Measurements from ENCODE around the gene CRISP2. TPM values are rescaled to one million over a fixed set of nuclear protein-coding genes. Genes with fewer than 3 reads are reported as not detected.

CRISP2 gene
- total and polyA plus RNA-seq, 2 experiments from 2014 or later = 0.63 to 1.2 TPM

GRCh38 chr6:49645139-49645538 lies 68.2 kb downstream of the CRISP2 start:
- ATAC-seq = no peak
- H3K36me3 ChIP-seq (ENCODE audit: insufficient read depth) = no peaks in the 10 kb centered on the region
- H3K36me3 Mint-ChIP-seq (ENCODE audit: low read depth) = no peaks in the 10 kb centered on the region
- no peaks in the 10 kb centered on the region for H3K9me2 ChIP-seq (ENCODE audit: insufficient read depth)
- H3K4me1 Mint-ChIP-seq = no peaks in the 10 kb centered on the region
- TF ChIP-seq, protein P1, sequence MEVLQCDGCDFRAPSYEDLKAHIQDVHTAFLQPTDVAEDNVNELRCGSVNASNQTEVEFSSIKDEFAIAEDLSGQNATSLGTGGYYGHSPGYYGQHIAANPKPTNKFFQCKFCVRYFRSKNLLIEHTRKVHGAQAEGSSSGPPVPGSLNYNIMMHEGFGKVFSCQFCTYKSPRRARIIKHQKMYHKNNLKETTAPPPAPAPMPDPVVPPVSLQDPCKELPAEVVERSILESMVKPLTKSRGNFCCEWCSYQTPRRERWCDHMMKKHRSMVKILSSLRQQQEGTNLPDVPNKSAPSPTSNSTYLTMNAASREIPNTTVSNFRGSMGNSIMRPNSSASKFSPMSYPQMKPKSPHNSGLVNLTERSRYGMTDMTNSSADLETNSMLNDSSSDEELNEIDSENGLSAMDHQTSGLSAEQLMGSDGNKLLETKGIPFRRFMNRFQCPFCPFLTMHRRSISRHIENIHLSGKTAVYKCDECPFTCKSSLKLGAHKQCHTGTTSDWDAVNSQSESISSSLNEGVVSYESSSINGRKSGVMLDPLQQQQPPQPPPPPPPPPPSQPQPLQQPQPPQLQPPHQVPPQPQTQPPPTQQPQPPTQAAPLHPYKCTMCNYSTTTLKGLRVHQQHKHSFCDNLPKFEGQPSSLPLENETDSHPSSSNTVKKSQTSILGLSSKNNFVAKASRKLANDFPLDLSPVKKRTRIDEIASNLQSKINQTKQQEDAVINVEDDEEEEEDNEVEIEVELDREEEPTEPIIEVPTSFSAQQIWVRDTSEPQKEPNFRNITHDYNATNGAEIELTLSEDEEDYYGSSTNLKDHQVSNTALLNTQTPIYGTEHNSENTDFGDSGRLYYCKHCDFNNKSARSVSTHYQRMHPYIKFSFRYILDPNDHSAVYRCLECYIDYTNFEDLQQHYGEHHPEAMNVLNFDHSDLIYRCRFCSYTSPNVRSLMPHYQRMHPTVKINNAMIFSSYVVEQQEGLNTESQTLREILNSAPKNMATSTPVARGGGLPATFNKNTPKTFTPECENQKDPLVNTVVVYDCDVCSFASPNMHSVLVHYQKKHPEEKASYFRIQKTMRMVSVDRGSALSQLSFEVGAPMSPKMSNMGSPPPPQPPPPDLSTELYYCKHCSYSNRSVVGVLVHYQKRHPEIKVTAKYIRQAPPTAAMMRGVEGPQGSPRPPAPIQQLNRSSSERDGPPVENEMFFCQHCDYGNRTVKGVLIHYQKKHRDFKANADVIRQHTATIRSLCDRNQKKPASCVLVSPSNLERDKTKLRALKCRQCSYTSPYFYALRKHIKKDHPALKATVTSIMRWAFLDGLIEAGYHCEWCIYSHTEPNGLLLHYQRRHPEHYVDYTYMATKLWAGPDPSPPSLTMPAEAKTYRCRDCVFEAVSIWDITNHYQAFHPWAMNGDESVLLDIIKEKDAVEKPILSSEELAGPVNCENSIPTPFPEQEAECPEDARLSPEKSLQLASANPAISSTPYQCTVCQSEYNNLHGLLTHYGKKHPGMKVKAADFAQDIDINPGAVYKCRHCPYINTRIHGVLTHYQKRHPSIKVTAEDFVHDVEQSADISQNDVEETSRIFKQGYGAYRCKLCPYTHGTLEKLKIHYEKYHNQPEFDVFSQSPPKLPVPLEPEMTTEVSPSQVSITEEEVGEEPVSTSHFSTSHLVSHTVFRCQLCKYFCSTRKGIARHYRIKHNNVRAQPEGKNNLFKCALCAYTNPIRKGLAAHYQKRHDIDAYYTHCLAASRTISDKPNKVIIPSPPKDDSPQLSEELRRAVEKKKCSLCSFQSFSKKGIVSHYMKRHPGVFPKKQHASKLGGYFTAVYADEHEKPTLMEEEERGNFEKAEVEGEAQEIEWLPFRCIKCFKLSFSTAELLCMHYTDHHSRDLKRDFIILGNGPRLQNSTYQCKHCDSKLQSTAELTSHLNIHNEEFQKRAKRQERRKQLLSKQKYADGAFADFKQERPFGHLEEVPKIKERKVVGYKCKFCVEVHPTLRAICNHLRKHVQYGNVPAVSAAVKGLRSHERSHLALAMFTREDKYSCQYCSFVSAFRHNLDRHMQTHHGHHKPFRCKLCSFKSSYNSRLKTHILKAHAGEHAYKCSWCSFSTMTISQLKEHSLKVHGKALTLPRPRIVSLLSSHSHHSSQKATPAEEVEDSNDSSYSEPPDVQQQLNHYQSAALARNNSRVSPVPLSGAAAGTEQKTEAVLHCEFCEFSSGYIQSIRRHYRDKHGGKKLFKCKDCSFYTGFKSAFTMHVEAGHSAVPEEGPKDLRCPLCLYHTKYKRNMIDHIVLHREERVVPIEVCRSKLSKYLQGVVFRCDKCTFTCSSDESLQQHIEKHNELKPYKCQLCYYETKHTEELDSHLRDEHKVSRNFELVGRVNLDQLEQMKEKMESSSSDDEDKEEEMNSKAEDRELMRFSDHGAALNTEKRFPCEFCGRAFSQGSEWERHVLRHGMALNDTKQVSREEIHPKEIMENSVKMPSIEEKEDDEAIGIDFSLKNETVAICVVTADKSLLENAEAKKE (CRISPR knock-in tag; IDR thresholded peaks at IDR 0.05) = no peak
- TF ChIP-seq STAT1 (IDR thresholded peaks at IDR 0.05; ENCODE audit: unreplicated experiment) = no peak
- TF ChIP-seq, protein P2, sequence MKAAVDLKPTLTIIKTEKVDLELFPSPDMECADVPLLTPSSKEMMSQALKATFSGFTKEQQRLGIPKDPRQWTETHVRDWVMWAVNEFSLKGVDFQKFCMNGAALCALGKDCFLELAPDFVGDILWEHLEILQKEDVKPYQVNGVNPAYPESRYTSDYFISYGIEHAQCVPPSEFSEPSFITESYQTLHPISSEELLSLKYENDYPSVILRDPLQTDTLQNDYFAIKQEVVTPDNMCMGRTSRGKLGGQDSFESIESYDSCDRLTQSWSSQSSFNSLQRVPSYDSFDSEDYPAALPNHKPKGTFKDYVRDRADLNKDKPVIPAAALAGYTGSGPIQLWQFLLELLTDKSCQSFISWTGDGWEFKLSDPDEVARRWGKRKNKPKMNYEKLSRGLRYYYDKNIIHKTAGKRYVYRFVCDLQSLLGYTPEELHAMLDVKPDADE (IDR thresholded peaks at IDR 0.05) = no peak
- no peak for TF ChIP-seq EZH2 (IDR thresholded peaks at IDR 0.05; ENCODE audit: low read depth, unreplicated experiment)
- no peak for TF ChIP-seq NANOG (IDR thresholded peaks at IDR 0.05; ENCODE audit: borderline replicate concordance)
- no peak for TF ChIP-seq ZNF114 (CRISPR knock-in tag; IDR thresholded peaks at IDR 0.05)
- no peak for TF ChIP-seq CREB1 (CRISPR knock-in tag; IDR thresholded peaks at IDR 0.05; ENCODE audit: low read depth)
- TF ChIP-seq ZNF331 (CRISPR knock-in tag; IDR thresholded peaks at IDR 0.05; ENCODE audit: low read depth) = no peak
- TF ChIP-seq, protein P3, sequence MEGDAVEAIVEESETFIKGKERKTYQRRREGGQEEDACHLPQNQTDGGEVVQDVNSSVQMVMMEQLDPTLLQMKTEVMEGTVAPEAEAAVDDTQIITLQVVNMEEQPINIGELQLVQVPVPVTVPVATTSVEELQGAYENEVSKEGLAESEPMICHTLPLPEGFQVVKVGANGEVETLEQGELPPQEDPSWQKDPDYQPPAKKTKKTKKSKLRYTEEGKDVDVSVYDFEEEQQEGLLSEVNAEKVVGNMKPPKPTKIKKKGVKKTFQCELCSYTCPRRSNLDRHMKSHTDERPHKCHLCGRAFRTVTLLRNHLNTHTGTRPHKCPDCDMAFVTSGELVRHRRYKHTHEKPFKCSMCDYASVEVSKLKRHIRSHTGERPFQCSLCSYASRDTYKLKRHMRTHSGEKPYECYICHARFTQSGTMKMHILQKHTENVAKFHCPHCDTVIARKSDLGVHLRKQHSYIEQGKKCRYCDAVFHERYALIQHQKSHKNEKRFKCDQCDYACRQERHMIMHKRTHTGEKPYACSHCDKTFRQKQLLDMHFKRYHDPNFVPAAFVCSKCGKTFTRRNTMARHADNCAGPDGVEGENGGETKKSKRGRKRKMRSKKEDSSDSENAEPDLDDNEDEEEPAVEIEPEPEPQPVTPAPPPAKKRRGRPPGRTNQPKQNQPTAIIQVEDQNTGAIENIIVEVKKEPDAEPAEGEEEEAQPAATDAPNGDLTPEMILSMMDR (conservative IDR thresholded peaks at IDR 0.05; ENCODE audit: low read depth in 2 of 2) = no peak
- TF ChIP-seq JUNB (IDR thresholded peaks at IDR 0.05; ENCODE audit: unreplicated experiment) = no peak
- TF ChIP-seq EZH2phosphoT487 (IDR thresholded peaks at IDR 0.05; ENCODE audit: unreplicated experiment) = no peak
- TF ChIP-seq POLR2AphosphoS5 (IDR thresholded peaks at IDR 0.05; ENCODE audit: low read depth) = no peak
- TF ChIP-seq REST (IDR thresholded peaks at IDR 0.05; ENCODE audit: unreplicated experiment) = no peak
- no peaks in the 10 kb centered on the region for H3K27me3 ChIP-seq (ENCODE audit: insufficient read depth)
- H3F3A ChIP-seq (replicated peaks; ENCODE audit: low read depth) = no peaks in the 10 kb centered on the region
- no peaks in the 10 kb centered on the region for H3K9me3 Mint-ChIP-seq
- no peaks in the 10 kb centered on the region for H3K4me1 ChIP-seq (ENCODE audit: insufficient read depth)
- no peaks in the 10 kb centered on the region for H4K20me1 ChIP-seq (replicated peaks; ENCODE audit: insufficient read depth)
- H2AFZ ChIP-seq = no peak overlapping the region
- no peak overlapping the region for H3K4me3 Mint-ChIP-seq
- DNase-seq (ENCODE audit: low spot score) = no peak
- no peak overlapping the region for H3K27ac ChIP-seq (ENCODE audit: low read depth)
- H3K4me3 ChIP-seq = no peak overlapping the region
- H3K27ac Mint-ChIP-seq = no peak overlapping the region
- H3K27me3 Mint-ChIP-seq (ENCODE audit: insufficient read depth, low read depth, poor library complexity) = no peaks in the 10 kb centered on the region
- no peaks in the 10 kb centered on the region for H3K79me2 ChIP-seq (replicated peaks; ENCODE audit: insufficient read depth)
- no peak overlapping the region for H3K4me2 ChIP-seq
